Measurements from ENCODE around the gene LINC01488.

LINC01488 gene

DNA sequence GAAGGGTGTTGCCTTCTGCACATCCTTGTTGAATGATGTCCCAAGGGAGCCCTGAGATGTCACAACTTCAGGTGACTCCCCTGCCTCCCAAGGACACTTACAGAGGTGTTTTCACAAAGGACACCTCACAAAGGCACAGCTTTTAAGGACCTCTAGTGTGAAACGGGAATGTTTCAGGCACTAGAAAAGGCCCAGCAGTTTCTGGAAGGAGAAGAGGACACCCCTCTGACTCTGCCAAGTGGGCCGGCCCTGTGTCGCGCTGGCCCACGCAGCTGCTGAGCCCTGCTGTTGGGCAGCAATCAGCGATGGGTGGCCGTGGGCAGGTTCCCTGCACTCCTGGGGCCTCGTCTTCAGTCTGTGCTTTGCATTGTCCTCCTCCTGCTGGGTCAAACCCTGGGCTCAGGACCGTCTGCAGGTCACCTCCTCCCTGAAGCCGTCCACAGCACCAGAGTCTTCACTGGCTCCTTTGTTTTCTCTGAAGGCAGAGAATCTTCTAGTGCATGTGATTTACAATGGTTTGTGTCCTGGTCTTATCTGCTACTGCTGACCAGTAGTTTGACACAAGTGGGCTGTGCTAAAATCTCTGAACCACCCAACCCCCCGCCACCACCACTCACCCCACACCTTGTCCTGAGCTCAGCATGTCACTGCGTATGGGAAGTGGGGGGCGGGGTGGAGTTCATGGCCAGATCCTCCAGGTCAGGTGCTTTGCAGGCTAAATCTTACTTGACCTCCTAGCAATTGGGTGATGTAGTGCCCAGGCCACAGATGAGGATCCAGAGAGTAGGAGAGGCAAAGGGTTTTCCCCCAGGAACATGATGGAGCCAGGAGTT is 3.2 kb downstream of the LINC01488 start:
- DNase-seq (ENCODE audit: low read depth), result no peak

DNA sequence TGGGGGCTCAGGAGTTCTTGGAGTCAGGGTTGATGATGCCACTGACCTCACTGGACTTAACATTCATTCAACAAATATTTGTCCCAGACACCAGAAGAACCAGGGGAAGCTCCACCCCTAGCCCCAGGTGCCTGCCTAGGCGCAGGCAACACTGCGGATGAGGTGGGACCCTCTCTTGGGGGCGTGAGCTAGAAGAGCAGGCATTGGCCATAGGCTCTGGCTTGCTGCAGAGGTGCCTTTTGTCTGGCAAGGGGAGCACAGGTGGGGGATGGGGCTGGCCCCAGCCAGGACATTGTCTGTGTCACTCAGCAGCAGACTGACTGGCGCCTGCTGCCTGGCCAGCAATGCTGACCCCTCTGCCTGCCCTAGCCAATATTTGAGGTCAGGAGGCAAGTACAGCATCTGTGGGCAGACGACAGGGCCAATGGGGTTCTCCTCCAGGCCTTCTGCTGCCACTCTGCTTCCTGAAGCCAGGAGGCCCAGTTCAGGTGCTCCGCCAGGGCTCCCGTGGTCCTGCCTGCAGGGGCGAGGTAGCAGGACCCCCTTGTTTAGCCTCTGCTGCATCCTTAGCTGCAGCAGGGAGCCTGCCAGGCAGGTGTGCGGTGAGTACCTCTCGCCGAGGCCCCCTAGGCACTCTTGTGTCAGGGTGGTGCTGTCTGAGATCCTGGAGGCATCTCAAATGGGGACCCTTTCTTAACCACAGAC is 4.0 kb downstream of the LINC01488 start:
- H3K4me3 ChIP-seq (ENCODE audit: control insufficient read depth, low read depth, low read length), result no peak overlapping the region
- no peak for TF ChIP-seq CTCF (IDR thresholded peaks at IDR 0.05; ENCODE audit: control insufficient read depth, insufficient read depth, low read depth, low read length, missing control alignments)
- no peak for DNase-seq (ENCODE audit: low read depth)

More for the DNA sequence above, 3.2 kb downstream of the LINC01488 start:
- H3K4me3 ChIP-seq (ENCODE audit: control insufficient read depth, low read depth, low read length), result no peak overlapping the region
- no peak for TF ChIP-seq CTCF (IDR thresholded peaks at IDR 0.05; ENCODE audit: control insufficient read depth, insufficient read depth, low read depth, low read length, missing control alignments)

GRCh38 chr11:69486056-69486772 is 4.8 kb downstream of the LINC01488 start:
- no peak overlapping the region for H3K4me3 ChIP-seq (ENCODE audit: control insufficient read depth, low read depth, low read length)
- TF ChIP-seq CTCF (IDR thresholded peaks at IDR 0.05; ENCODE audit: control insufficient read depth, insufficient read depth, low read depth, low read length, missing control alignments), result no peak
- no peak for DNase-seq (ENCODE audit: low read depth)

- TF ChIP-seq CTCF (IDR thresholded peaks at IDR 0.05; ENCODE audit: control insufficient read depth, insufficient read depth, low read depth, low read length, missing control alignments), result no peak
- no peak overlapping the region for H3K4me3 ChIP-seq (ENCODE audit: control insufficient read depth, low read depth, low read length)
- no peak for DNase-seq (ENCODE audit: low read depth)
Observed at GRCh38 chr11:69486773-69487291, 5.4 kb downstream of the LINC01488 start.

DNA sequence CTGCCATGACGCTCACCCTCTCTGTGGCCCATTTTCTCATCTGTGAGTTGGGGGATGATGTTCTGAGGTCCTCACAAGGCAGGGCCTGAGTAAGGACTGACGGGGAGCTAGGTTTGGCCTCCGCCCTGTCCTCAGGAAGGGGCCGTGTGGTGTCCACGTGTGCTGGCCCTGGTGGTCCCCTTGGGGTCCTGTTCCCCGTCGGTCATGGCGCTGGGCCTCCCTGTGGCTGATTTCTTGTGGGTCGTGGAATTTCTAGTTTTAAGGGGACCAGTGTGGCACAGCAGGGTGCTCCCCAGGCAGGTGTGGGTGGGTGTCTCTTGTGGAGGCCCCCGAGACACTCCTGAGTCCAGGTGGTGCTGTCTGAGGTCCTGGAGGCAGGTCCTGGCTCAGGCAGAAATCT is 5.9 kb downstream of the LINC01488 start:
- H3K4me3 ChIP-seq (ENCODE audit: control insufficient read depth, low read depth, low read length), result no peak overlapping the region
- no peak for TF ChIP-seq CTCF (IDR thresholded peaks at IDR 0.05; ENCODE audit: control insufficient read depth, insufficient read depth, low read depth, low read length, missing control alignments)
- no peak for DNase-seq (ENCODE audit: low read depth)

GRCh38 chr11:69487849-69488542 is 6.5 kb downstream of the LINC01488 start:
- no peak for TF ChIP-seq CTCF (IDR thresholded peaks at IDR 0.05; ENCODE audit: control insufficient read depth, insufficient read depth, low read depth, low read length, missing control alignments)
- no peak overlapping the region for H3K4me3 ChIP-seq (ENCODE audit: control insufficient read depth, low read depth, low read length)
- no peak for DNase-seq (ENCODE audit: low read depth)

Data from AG09309 (cell line).